ENCODE data around the gene CD24.

DNA sequence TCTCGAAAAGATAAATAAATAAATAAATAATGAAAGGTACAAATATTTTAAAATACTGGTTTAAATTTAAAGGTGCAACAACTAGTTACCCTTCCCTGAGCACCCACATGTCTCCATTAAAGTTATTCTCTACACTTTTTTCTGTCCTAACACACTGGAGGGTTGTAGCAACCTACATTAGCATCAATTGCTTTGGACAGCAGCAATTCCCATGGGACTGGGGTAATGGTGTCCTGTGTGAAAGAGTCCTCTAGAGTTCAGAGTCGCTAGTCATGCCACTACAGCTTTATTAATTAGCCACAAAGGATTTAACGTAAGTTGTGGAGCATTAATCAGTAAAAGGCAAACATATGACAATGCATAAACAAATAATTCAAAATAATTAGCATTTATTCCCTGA lies 14.1 kb upstream of the CD24 start:
- TF ChIP-seq, protein P1, sequence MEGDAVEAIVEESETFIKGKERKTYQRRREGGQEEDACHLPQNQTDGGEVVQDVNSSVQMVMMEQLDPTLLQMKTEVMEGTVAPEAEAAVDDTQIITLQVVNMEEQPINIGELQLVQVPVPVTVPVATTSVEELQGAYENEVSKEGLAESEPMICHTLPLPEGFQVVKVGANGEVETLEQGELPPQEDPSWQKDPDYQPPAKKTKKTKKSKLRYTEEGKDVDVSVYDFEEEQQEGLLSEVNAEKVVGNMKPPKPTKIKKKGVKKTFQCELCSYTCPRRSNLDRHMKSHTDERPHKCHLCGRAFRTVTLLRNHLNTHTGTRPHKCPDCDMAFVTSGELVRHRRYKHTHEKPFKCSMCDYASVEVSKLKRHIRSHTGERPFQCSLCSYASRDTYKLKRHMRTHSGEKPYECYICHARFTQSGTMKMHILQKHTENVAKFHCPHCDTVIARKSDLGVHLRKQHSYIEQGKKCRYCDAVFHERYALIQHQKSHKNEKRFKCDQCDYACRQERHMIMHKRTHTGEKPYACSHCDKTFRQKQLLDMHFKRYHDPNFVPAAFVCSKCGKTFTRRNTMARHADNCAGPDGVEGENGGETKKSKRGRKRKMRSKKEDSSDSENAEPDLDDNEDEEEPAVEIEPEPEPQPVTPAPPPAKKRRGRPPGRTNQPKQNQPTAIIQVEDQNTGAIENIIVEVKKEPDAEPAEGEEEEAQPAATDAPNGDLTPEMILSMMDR (IDR thresholded peaks at IDR 0.05): no peak
- TF ChIP-seq, protein P2, sequence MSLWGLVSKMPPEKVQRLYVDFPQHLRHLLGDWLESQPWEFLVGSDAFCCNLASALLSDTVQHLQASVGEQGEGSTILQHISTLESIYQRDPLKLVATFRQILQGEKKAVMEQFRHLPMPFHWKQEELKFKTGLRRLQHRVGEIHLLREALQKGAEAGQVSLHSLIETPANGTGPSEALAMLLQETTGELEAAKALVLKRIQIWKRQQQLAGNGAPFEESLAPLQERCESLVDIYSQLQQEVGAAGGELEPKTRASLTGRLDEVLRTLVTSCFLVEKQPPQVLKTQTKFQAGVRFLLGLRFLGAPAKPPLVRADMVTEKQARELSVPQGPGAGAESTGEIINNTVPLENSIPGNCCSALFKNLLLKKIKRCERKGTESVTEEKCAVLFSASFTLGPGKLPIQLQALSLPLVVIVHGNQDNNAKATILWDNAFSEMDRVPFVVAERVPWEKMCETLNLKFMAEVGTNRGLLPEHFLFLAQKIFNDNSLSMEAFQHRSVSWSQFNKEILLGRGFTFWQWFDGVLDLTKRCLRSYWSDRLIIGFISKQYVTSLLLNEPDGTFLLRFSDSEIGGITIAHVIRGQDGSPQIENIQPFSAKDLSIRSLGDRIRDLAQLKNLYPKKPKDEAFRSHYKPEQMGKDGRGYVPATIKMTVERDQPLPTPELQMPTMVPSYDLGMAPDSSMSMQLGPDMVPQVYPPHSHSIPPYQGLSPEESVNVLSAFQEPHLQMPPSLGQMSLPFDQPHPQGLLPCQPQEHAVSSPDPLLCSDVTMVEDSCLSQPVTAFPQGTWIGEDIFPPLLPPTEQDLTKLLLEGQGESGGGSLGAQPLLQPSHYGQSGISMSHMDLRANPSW (CRISPR knock-in tag; conservative IDR thresholded peaks at IDR 0.05; ENCODE audit: low read depth): no peak
- no peak for TF ChIP-seq ZBTB21 (CRISPR knock-in tag; IDR thresholded peaks at IDR 0.05; ENCODE audit: borderline replicate concordance)
- TF ChIP-seq, protein P3, sequence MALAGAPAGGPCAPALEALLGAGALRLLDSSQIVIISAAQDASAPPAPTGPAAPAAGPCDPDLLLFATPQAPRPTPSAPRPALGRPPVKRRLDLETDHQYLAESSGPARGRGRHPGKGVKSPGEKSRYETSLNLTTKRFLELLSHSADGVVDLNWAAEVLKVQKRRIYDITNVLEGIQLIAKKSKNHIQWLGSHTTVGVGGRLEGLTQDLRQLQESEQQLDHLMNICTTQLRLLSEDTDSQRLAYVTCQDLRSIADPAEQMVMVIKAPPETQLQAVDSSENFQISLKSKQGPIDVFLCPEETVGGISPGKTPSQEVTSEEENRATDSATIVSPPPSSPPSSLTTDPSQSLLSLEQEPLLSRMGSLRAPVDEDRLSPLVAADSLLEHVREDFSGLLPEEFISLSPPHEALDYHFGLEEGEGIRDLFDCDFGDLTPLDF (CRISPR knock-in tag; IDR thresholded peaks at IDR 0.05): no peak
- TF ChIP-seq FOXJ3 (CRISPR knock-in tag; IDR thresholded peaks at IDR 0.05; ENCODE audit: borderline replicate concordance): no peak
- TF ChIP-seq CBFB (CRISPR knock-in tag; IDR thresholded peaks at IDR 0.05; ENCODE audit: low read depth): no peak
- TF ChIP-seq ESRRA (CRISPR knock-in tag; IDR thresholded peaks at IDR 0.05; ENCODE audit: borderline replicate concordance): no peak
- no peak for TF ChIP-seq NFE2L1 (CRISPR knock-in tag; IDR thresholded peaks at IDR 0.05)
- TF ChIP-seq, protein P4, sequence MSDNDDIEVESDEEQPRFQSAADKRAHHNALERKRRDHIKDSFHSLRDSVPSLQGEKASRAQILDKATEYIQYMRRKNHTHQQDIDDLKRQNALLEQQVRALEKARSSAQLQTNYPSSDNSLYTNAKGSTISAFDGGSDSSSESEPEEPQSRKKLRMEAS (CRISPR knock-in tag; IDR thresholded peaks at IDR 0.05): no peak
- TF ChIP-seq, protein P5, sequence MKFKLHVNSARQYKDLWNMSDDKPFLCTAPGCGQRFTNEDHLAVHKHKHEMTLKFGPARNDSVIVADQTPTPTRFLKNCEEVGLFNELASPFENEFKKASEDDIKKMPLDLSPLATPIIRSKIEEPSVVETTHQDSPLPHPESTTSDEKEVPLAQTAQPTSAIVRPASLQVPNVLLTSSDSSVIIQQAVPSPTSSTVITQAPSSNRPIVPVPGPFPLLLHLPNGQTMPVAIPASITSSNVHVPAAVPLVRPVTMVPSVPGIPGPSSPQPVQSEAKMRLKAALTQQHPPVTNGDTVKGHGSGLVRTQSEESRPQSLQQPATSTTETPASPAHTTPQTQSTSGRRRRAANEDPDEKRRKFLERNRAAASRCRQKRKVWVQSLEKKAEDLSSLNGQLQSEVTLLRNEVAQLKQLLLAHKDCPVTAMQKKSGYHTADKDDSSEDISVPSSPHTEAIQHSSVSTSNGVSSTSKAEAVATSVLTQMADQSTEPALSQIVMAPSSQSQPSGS (CRISPR knock-in tag; IDR thresholded peaks at IDR 0.05; ENCODE audit: borderline replicate concordance, low read depth): no peak
- TF ChIP-seq MXD4 (CRISPR knock-in tag; IDR thresholded peaks at IDR 0.05; ENCODE audit: borderline replicate concordance): no peak
- TF ChIP-seq SMAD3 (CRISPR knock-in tag; IDR thresholded peaks at IDR 0.05; ENCODE audit: borderline replicate concordance): no peak
